ENCODE results near the gene ARHGEF38.
"Not testable (repeated sequence)": the region's sequence is repeated elsewhere in the genome, so short reads cannot be mapped to it uniquely, and the experiment has no call there.

The ARHGEF38 gene

DNA sequence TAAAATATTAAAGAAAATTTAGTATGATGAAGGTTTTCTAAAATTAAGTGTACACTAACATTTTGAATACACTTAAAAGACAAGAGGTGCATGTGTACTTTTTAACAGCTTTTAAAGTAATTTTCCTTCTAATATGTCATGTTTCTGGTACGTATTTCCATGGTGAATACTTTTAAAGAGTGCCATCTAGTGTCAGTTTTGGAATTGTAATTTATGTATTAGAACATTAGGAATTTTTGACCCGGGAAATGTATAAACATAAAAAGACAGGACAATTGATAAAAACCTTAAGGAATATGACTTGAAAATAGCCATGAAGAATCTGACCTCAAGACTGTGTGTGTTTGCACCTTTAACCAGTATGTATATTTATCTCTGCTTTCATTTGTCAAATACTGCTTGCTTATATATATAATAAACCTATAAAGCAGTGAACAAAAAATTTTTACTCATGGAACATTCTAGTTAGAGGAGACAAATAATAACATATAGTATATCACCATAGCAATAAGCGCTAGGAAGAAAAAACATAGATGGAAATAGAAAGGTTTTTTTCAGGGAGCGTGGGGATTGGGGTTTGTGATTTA is 163.4 kb downstream of the ARHGEF38 start:
- peak; percentile 42 for DNase-seq

DNA sequence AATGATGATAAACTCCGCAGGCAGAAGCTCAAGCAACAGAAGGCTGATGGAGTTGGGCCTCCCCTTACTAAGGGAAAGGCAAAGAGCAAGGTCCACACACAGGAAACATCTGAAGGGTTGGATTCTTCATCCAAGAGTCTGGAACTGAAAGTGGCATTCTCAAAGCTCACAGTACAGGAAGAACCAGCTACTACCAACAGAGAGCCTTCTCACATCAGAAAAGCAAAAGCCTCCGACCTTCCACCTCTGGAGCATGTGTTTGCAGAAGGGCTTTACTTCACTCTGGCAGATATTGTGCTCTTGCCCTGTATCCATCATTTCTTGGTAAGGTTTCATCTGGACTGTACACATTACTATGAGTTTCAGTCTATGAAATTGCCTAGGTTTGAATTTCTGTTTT is 166.8 kb downstream of the ARHGEF38 start:
- DNase-seq: no peak

DNA sequence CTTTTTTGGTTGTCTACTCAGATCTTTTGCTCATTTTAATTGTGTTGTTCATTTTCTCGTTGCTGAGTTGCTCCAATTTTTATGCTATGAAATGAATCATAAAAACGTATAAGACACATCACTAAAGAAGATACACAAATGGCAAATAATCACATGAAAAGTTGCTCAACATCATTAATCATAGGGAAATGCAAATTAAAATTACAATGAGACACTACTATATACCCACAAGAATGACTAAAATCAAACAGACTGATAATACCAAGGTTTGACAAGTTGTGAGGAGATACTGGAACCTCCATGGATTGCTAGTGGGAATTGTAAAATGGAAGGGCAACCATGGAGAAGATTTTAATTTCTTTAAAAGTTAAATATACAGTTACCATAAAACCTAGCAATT is 173.2 kb downstream of the ARHGEF38 start:
- DNase-seq: no peak

DNA sequence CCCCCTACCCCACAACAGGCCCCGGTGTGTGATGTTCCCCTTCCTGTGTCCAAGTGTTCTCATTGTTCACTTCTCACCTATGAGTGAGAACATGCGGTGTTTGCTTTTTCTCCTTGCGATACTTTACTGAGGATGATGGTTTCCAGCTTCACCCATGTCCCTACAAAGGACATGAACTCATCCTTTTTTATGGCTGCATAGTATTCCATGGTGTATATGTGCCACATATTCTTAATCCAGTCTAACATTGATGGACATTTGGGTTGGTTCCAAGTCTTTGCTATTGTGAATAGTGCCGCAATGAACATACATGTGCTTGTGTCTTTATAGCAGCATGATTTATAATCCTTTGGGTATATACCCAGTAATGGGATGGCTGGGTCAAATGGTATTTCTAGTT is 177.5 kb downstream of the ARHGEF38 start:
- DNase-seq: not testable (repeated sequence)

Measured in CD4-positive, alpha-beta T cell treated with Interleukin-17A for 1 hour (primary cell).